Activated CD8-positive, alpha-beta T cell treated with anti-CD3 and anti-CD28 coated beads for 36 hours (primary cell): ENCODE measurements around the gene SAP30L. TPM values are rescaled to one million over a fixed set of nuclear protein-coding genes. Genes with fewer than 3 reads are reported as not detected.

Experiments used
- ATAC-seq: fragments of 200-7000 bp; cut with Tn5 transposase; one replicate; pipeline ENCODE4 v1.10.0; 2021; ENCODE audit warnings: mild to moderate bottlenecking, moderate library complexity
- CTCF ChIA-PET: fragments of 350-600 bp; sonication (Branson Sonifier 250); formaldehyde crosslinking; loops from one replicate; lab custom pipeline; 2021; ENCODE audit warnings: antibody characterized with exemption; lab: Charles Lee
- POLR2A ChIA-PET: fragments of 350-600 bp; sonication (Branson Sonifier 250); formaldehyde crosslinking; loops from one replicate; lab custom pipeline; 2021; ENCODE audit warnings: antibody characterized with exemption; lab: Charles Lee
- DNase-seq: peaks from one replicate; pipeline ENCODE4 v3.0.0-alpha.2; 2020
- H3K27ac Mint-ChIP-seq: one replicate; pipeline ENCODE4 v1.8.0; 2021; ENCODE audit warnings: mild to moderate bottlenecking, mixed read lengths
- H3K27me3 Mint-ChIP-seq: one replicate; pipeline ENCODE4 v1.8.0; 2021; ENCODE audit warnings: mixed read lengths
- H3K36me3 Mint-ChIP-seq: one replicate; pipeline ENCODE4 v1.8.0; 2021; ENCODE audit warnings: low read depth, mixed read lengths
- H3K4me1 Mint-ChIP-seq: one replicate; pipeline ENCODE4 v1.8.0; 2021; ENCODE audit warnings: low read depth, mixed read lengths
- H3K4me3 Mint-ChIP-seq: one replicate; pipeline ENCODE4 v1.8.0; 2021; ENCODE audit warnings: mild to moderate bottlenecking, moderate library complexity, mixed read lengths
- H3K9me3 Mint-ChIP-seq: one replicate; pipeline ENCODE4 v1.8.0; 2021; ENCODE audit warnings: mixed read lengths
- CTCF ChIP-seq: fragments of 200-600 bp; IDR thresholded peaks from one replicate; pipeline ENCODE4 v1.8.0; 2022; ENCODE audit warnings: antibody characterized with exemption, mild to moderate bottlenecking
- intact Hi-C: fragments of 100-400 bp; cut with micrococcal nuclease; formaldehyde crosslinking; loops from one replicate; pipeline ENCODE4 v1.10.0; 2022
- total RNA-seq, 2 experiments: library from RNA; stranded (reverse); gene quantifications; one replicate each; pipeline ENCODE4 v1.2.3, GENCODE V29; 2021

SAP30L gene
- total RNA-seq, 2 experiments from 2014 or later, result 24.6 to 31.7 TPM

GRCh38 chr5:154482528-154483449 is 37.0 kb downstream of the SAP30L start:
- CTCF ChIA-PET, result interaction anchor here (1.3 to 2.6 kb wide), 2 partner anchors 15 to 16 kb away, joined by 3 to 7 read pairs; no protein-coding TSS in a partner anchor
- peaks cover 36% of the 10 kb centered on the region for H3K4me1 Mint-ChIP-seq

GRCh38 chr5:154483654-154484392 is 38.0 kb downstream of the SAP30L start:
- peaks cover 37% of the 10 kb centered on the region for H3K4me1 Mint-ChIP-seq
- intact Hi-C loops, result loop anchor here (5.0 kb wide), 1 partner anchor 123 kb away; no protein-coding TSS in a partner anchor

More at GRCh38 chr5:154482528-154483449, 37.0 kb downstream of the SAP30L start:
- no peak for ATAC-seq
- intact Hi-C loops, result loop anchor here (5.0 kb wide), 1 partner anchor 125 kb away; no protein-coding TSS in a partner anchor
- Mint-ChIP-seq H3K9me3 (no peaks in the 10 kb centered on the region), H3K4me3 (no peak overlapping the region), H3K27ac (no peak overlapping the region), H3K36me3 (no peaks in the 10 kb centered on the region), H3K27me3 (peaks cover 88% of the 10 kb centered on the region)
- DNase-seq, result no peak
- POLR2A ChIA-PET, result no interaction called here
- TF ChIP-seq CTCF, result no peak

GRCh38 chr5:154484393-154485095 is 38.7 kb downstream of the SAP30L start:
- no peaks in the 10 kb centered on the region for H3K36me3 Mint-ChIP-seq

More at GRCh38 chr5:154483654-154484392, 38.0 kb downstream of the SAP30L start:
- ChIA-PET CTCF (interaction anchor here (0.7 to 2.6 kb wide), 6 partner anchors 10 to 128 kb away, joined by 3 to 15 read pairs (median 6); no protein-coding TSS in a partner anchor), POLR2A (no interaction called here)
- no peak for TF ChIP-seq CTCF
- Mint-ChIP-seq H3K36me3 (no peaks in the 10 kb centered on the region), H3K4me3 (no peak overlapping the region), H3K9me3 (no peaks in the 10 kb centered on the region), H3K27me3 (peaks cover 84% of the 10 kb centered on the region), H3K27ac (no peak overlapping the region)
- no peak for ATAC-seq
- DNase-seq, result no peak

GRCh38 chr5:154485096-154485491 is 39.3 kb downstream of the SAP30L start:
- Mint-ChIP-seq H3K27me3 (peaks cover 80% of the 10 kb centered on the region), H3K9me3 (no peaks in the 10 kb centered on the region), H3K4me3 (no peak overlapping the region), H3K27ac (no peak overlapping the region), H3K4me1 (peaks cover 31% of the 10 kb centered on the region), H3K36me3 (no peaks in the 10 kb centered on the region)
- CTCF ChIA-PET, result interaction anchor here (0.7 to 2.6 kb wide), 6 partner anchors 11 to 426 kb away, joined by 3 to 15 read pairs (median 4); no protein-coding TSS in a partner anchor
- POLR2A ChIA-PET, result interaction anchor here (0.7 to 1.4 kb wide), 3 partner anchors 11 to 18 kb away, joined by 3 to 6 read pairs (median 3); no protein-coding TSS in a partner anchor
- intact Hi-C loops, result no loop called here
- TF ChIP-seq CTCF, result no peak
- DNase-seq (no peak), ATAC-seq (no peak)

More at GRCh38 chr5:154484393-154485095, 38.7 kb downstream of the SAP30L start:
- intact Hi-C loops, result loop anchor here (5.0 kb wide), 1 partner anchor 123 kb away; no protein-coding TSS in a partner anchor
- POLR2A ChIA-PET, result interaction anchor here (0.7 to 1.2 kb wide), 2 partner anchors 11 to 18 kb away, joined by 3 read pairs; no protein-coding TSS in a partner anchor
- Mint-ChIP-seq H3K4me3 (no peak overlapping the region), H3K4me1 (peaks cover 33% of the 10 kb centered on the region), H3K9me3 (no peaks in the 10 kb centered on the region), H3K27me3 (peaks cover 79% of the 10 kb centered on the region), H3K27ac (no peak overlapping the region)
- ATAC-seq, result no peak
- no peak for DNase-seq
- TF ChIP-seq CTCF, result no peak
- CTCF ChIA-PET, result interaction anchor here (0.7 to 2.6 kb wide), 9 partner anchors 10 to 426 kb away, joined by 3 to 15 read pairs (median 3); no protein-coding TSS in a partner anchor
